ENCODE data around the gene DLL3. TPM values are rescaled to one million over a fixed set of nuclear protein-coding genes. Genes with fewer than 3 reads are reported as not detected.

The DLL3 gene
- total and polyA plus RNA-seq, 10 of the 15 experiments (the other 5 are each of a cell fraction or from before 2014, with no cell fraction given) = 0.18 to 2.0 (median 0.95) TPM

DNA sequence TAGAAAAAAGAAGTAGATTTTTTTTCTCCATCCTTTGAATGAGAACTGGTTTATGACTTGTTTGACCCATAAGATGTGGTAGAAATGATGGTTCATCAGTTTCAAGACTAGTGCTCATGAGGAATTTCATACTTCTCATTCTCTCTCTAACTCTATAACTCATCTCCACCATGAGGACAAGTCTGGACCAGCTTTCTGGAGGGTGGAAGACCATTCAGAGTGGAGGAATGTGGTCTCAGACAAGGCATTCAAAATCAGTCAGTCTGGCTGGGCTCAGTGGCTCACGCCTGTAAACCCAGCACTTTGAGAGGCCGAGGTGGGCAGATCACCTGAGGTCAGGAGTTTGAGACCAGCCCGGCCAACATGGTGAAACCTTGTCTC, 44.7 kb downstream of the DLL3 start (continued):
- TF ChIP-seq, protein P1, sequence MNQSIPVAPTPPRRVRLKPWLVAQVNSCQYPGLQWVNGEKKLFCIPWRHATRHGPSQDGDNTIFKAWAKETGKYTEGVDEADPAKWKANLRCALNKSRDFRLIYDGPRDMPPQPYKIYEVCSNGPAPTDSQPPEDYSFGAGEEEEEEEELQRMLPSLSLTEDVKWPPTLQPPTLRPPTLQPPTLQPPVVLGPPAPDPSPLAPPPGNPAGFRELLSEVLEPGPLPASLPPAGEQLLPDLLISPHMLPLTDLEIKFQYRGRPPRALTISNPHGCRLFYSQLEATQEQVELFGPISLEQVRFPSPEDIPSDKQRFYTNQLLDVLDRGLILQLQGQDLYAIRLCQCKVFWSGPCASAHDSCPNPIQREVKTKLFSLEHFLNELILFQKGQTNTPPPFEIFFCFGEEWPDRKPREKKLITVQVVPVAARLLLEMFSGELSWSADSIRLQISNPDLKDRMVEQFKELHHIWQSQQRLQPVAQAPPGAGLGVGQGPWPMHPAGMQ (IDR thresholded peaks at IDR 0.05; ENCODE audit: borderline replicate concordance) = no peak
- TF ChIP-seq, protein P2, sequence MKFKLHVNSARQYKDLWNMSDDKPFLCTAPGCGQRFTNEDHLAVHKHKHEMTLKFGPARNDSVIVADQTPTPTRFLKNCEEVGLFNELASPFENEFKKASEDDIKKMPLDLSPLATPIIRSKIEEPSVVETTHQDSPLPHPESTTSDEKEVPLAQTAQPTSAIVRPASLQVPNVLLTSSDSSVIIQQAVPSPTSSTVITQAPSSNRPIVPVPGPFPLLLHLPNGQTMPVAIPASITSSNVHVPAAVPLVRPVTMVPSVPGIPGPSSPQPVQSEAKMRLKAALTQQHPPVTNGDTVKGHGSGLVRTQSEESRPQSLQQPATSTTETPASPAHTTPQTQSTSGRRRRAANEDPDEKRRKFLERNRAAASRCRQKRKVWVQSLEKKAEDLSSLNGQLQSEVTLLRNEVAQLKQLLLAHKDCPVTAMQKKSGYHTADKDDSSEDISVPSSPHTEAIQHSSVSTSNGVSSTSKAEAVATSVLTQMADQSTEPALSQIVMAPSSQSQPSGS (IDR thresholded peaks at IDR 0.05; ENCODE audit: low read length) = no peak
- TF ChIP-seq BHLHE40 (IDR thresholded peaks at IDR 0.05; ENCODE audit: borderline replicate concordance in 1 of 2, low read depth in 2 of 2, low read length in 1 of 2) (no peak), FOS (IDR thresholded peaks at IDR 0.05; ENCODE audit: borderline replicate concordance, extremely low read depth, insufficient read length) (no peak)

DNA sequence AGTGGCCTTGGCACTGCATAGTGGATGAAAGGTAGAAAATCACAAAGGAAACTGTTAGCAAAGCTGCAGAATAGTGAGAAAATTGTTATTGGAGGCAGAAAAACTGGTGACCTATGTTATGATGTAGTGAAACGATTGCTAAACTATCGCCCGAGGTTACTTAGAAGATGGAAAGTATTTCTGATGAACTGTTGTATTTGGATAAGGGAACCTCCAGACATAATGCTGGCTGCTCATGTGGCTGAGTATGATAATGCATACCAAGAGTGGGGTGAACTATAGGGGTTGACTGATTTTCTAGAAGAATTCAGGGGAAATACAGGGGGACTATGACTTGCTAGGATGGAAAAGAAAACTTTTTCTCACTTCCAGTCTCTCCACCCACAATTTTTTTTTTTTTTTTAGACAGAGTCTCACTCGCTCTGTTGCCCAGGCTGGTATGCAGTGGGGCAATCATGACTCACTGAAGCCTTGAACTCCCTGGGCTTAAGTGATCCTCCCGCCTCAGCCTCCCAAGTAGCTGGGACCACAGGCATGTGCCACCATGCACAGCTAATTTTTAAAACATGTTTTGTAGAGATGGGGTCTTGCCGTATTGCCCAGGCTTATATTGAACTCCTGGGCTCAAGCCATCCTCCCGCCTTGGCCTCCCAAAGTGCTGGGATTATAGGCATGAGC, 45.6 kb downstream of the DLL3 start:
- no peaks in the 10 kb centered on the region; a peak in 1 of 4 replicates for H3K27me3 ChIP-seq (replicated peaks in 1 of 2; ENCODE audit: control insufficient read depth in 2 of 2, insufficient read depth in 2 of 2, low read length in 1 of 2)
- DNase-seq (ENCODE audit: low read depth, low spot score) = no peak
- SMC1A ChIA-PET (ENCODE audit: uncharacterized antibody, unreplicated experiment) = no interaction called here
- ATAC-seq = no peak
- H3K36me3 ChIP-seq (ENCODE audit: control insufficient read depth in 2 of 2, insufficient read depth in 2 of 2, low read length in 1 of 2) = no peaks in the 10 kb centered on the region
- no peak overlapping the region for H2AFZ ChIP-seq (ENCODE audit: control insufficient read depth, low read depth, low read length)
- 52% methylated on average over 6 of the region's 7 CpGs for WGBS (ENCODE audit: insufficient coverage, insufficient replicate concordance, low lambda C conversion rate, missing lambda C conversion rate)
- no peak overlapping the region for H3K9ac ChIP-seq (ENCODE audit: control insufficient read depth, insufficient read depth, low read length)
- H3K4me2 ChIP-seq (ENCODE audit: control insufficient read depth, insufficient read depth) = no peak overlapping the region
- in situ Hi-C loops (cut with MboI) (no loop called here), intact Hi-C loops (cut with micrococcal nuclease; ENCODE audit: unreplicated experiment) (no loop called here)
- H3K4me1 ChIP-seq (ENCODE audit: control insufficient read depth, insufficient read depth, low read length) = no peaks in the 10 kb centered on the region; the same call in 1 of the 2 replicates
- RAD21 ChIA-PET (ENCODE audit: unreplicated experiment) = interaction anchor here (1.2 kb wide), 1 partner anchor 83 kb away, joined by 5 read pairs; no protein-coding TSS in a partner anchor
- FAIRE-seq = no peak
- no peaks in the 10 kb centered on the region for H3K9me3 ChIP-seq (replicated peaks; ENCODE audit: control insufficient read depth, insufficient read depth, low read length)
- TF ChIP-seq SMAD5 (IDR thresholded peaks at IDR 0.05; ENCODE audit: low read depth) (no peak), ESRRA (IDR thresholded peaks at IDR 0.05; ENCODE audit: low read length) (no peak), SP1 (IDR thresholded peaks at IDR 0.05; ENCODE audit: low read depth, low read length) (no peak), JUND (IDR thresholded peaks at IDR 0.05; ENCODE audit: low read depth, low read length) (no peak), ASH2L (IDR thresholded peaks at IDR 0.05; ENCODE audit: borderline replicate concordance, low read depth) (no peak), BCL11A (IDR thresholded peaks at IDR 0.05; ENCODE audit: low read depth, low read length) (no peak)
- TF ChIP-seq, protein P3, sequence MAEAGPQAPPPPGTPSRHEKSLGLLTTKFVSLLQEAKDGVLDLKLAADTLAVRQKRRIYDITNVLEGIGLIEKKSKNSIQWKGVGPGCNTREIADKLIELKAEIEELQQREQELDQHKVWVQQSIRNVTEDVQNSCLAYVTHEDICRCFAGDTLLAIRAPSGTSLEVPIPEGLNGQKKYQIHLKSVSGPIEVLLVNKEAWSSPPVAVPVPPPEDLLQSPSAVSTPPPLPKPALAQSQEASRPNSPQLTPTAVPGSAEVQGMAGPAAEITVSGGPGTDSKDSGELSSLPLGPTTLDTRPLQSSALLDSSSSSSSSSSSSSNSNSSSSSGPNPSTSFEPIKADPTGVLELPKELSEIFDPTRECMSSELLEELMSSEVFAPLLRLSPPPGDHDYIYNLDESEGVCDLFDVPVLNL (IDR thresholded peaks at IDR 0.05; ENCODE audit: low read depth, low read length) = no peak
- H4K20me1 ChIP-seq (ENCODE audit: control insufficient read depth, insufficient read depth) = no peaks in the 10 kb centered on the region
- H3K4me3 ChIP-seq = no peak overlapping the region
- H3K27ac ChIP-seq (ENCODE audit: control insufficient read depth, insufficient read depth) = no peak overlapping the region
- peaks cover 5% of the 10 kb centered on the region for H3K79me2 ChIP-seq (ENCODE audit: control insufficient read depth, insufficient read depth, low read length)
- POLR2A ChIA-PET = interaction anchor here (0.6 to 0.7 kb wide), 4 partner anchors 126 to 289 kb away, joined by 3 to 5 read pairs (median 4); no protein-coding TSS in a partner anchor
- CTCF ChIA-PET = interaction anchor here (2.0 to 15.0 kb wide), 2 partner anchors 9 to 130 kb away, joined by 6 to 248 read pairs; no protein-coding TSS in a partner anchor
- BruUV-seq (replicated peaks) = no TSS peak
